Right lobe of liver (tissue), 6 donors: ENCODE measurements around the gene FBXL13. TPM values are rescaled to one million over a fixed set of nuclear protein-coding genes. Genes with fewer than 3 reads are reported as not detected.

ENCODE experiments used
- ATAC-seq, 4 donors: fragments of 200-7000 bp; cut with Tn5 transposase; one replicate each; pipeline ENCODE4 v1.9.1; 2020; ENCODE audit warnings: mild to moderate bottlenecking in 4 of 4, moderate library complexity in 4 of 4
- DNase-seq, 3 donors: peaks; one replicate each; pipeline ENCODE4 v3.0.0-alpha.2; 2020
- H3K27ac ChIP-seq, 3 donors: fragments of 200-600 bp; one replicate each; pipeline ENCODE4 v1.8.0; 2022
- H3K27me3 ChIP-seq, 2 donors: fragments of 200-600 bp; one replicate each; pipeline ENCODE4 v1.8.0; 2022
- H3K36me3 ChIP-seq, 4 donors: fragments of 200-600 bp; sonication (generic) in 1 of 4; one replicate each; pipeline versions ENCODE4 v1.5.1 to v1.8.0; 2017 to 2022; ENCODE audit warnings: control low read depth in 1 of 4
- H3K4me1 ChIP-seq, 4 donors: fragments of 200-600 bp; sonication (generic) in 1 of 4; one replicate each; pipeline versions ENCODE4 v1.5.1 to v1.8.0; 2017 to 2022; ENCODE audit warnings: control low read depth in 1 of 4
- H3K4me3 ChIP-seq, 3 donors: fragments of 200-600 bp; one replicate each; pipeline ENCODE4 v1.8.0; 2022
- H3K9me3 ChIP-seq, 4 donors: fragments of 200-600 bp; sonication (generic) in 1 of 4; one replicate each; pipeline versions ENCODE4 v1.5.1 to v1.8.0; 2017 to 2022; ENCODE audit warnings: control low read depth in 1 of 4
- CTCF ChIP-seq, 4 donors: fragments of 200-600 bp in 3 of 4; fragments of 450-650 bp in 1 of 4; IDR thresholded peaks; one replicate each; pipeline versions ENCODE4 v1.5.1 to v1.8.0; 2016 to 2022; ENCODE audit warnings: antibody characterized with exemption in 4 of 4, mild to moderate bottlenecking in 2 of 4
- POLR2A ChIP-seq: fragments of 450-650 bp; IDR thresholded peaks from one replicate; pipeline ENCODE4 v1.6.1; 2017; ENCODE audit warnings: antibody characterized with exemption, mild to moderate bottlenecking
- WGBS: methylation state at CpG from one replicate; pipeline ENCODE4 v1.1.6; 2018; ENCODE audit warnings: low coverage, low lambda C conversion rate; ENCODE audit not compliant: insufficient coverage; ENCODE audit errors: missing lambda C conversion rate; 5-methylcytosine and 5-hydroxymethylcytosine counted together
- intact Hi-C, 2 donors: fragments of 100-400 bp; cut with DNase I; formaldehyde crosslinking; loops; one replicate each; pipeline versions ENCODE4 v1.11.2 to v1.14.1; 2022
- total RNA-seq, 6 experiments: library from RNA; depleted of rRNA in 2 of 6; stranded (reverse); fragments of >200 nt in 2 of 6; fragmentation: NEBNext Ultra II Directional in 3 of 6; extraction: Animal tissue kit (Norgen Biotek cat#: 25700) in 3 of 6; gene quantifications; one replicate each; pipeline versions ENCODE4 v1.1.0 to v1.2.4, GENCODE V29; 2016 to 2023
- donor health status: DM: no; HTN: yes; CAD: no.
- donor health status: DM: no; HTN: no; CAD: no.
- donor health status: DM: no; HTN: no; CAD: no.
- donor health status: DM: no; HTN: yes; CAD: no.
- donor health status: DM: no; HTN: yes; CAD: no.

The FBXL13 gene
- total RNA-seq, 6 experiments from 2014 or later: 0.12 to 0.31 (median 0.20) TPM; not detected in 2

DNA sequence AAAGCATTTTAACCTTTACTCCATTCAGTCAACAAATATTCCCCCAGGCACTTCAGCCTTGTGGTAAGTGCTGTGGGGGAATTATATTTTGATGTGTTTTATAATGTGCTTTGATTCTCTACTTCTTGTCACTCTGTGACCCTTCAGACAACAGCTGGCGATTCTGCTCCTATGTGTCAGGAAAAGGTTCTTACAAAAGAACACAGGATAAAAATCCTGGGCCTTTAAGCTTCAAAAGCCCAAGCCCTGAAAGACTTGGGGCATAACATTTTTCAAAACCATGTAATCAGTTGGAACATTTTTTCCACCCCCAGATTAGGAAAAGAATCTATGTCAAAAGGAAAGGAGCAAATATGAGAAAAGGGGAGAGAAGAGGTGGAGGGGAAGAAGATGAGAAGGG lies 199.6 kb downstream of the FBXL13 start:
- Histone ChIP-seq H3K27me3 (no peaks in the 10 kb centered on the region), H3K27ac (no peak overlapping the region), H3K9me3 (no peaks in the 10 kb centered on the region), H3K36me3 (no peaks in the 10 kb centered on the region), H3K4me3 (no peak overlapping the region), H3K4me1 (no peaks in the 10 kb centered on the region)
- no peak for TF ChIP-seq POLR2A
- TF ChIP-seq CTCF (IDR thresholded peaks at IDR 0.05): no peak
- DNase-seq (no peak), ATAC-seq (no peak)
- intact Hi-C loops: no loop called here
- 93% methylated on average over 1 of the region's 1 CpG for WGBS

GRCh38 chr7:102874166-102874829 lies 200.3 kb downstream of the FBXL13 start:
- H3K4me1 ChIP-seq: no peaks in the 10 kb centered on the region
- H3K27me3 ChIP-seq: no peaks in the 10 kb centered on the region
- ATAC-seq: peak in 1 of 4 donors; percentile 42
- H3K36me3 ChIP-seq: no peaks in the 10 kb centered on the region
- H3K27ac ChIP-seq: no peak overlapping the region
- TF ChIP-seq POLR2A: no peak
- no peak for TF ChIP-seq CTCF (IDR thresholded peaks at IDR 0.05)
- H3K4me3 ChIP-seq: no peak overlapping the region
- no peak for DNase-seq
- no peaks in the 10 kb centered on the region for H3K9me3 ChIP-seq
- WGBS: 68% methylated on average over 5 of the region's 5 CpGs
- intact Hi-C loops: no loop called here

GRCh38 chr7:102873470-102874165 lies 201.0 kb downstream of the FBXL13 start:
- TF ChIP-seq CTCF (IDR thresholded peaks at IDR 0.05) (no peak), POLR2A (no peak)
- DNase-seq: no peak
- H3K4me3 ChIP-seq: no peak overlapping the region
- no peak for ATAC-seq
- WGBS: 80% methylated on average over 3 of the region's 4 CpGs
- no peaks in the 10 kb centered on the region for H3K4me1 ChIP-seq
- no peaks in the 10 kb centered on the region for H3K27me3 ChIP-seq
- H3K27ac ChIP-seq: no peak overlapping the region
- no peaks in the 10 kb centered on the region for H3K9me3 ChIP-seq
- intact Hi-C loops: no loop called here
- H3K36me3 ChIP-seq: no peaks in the 10 kb centered on the region

DNA sequence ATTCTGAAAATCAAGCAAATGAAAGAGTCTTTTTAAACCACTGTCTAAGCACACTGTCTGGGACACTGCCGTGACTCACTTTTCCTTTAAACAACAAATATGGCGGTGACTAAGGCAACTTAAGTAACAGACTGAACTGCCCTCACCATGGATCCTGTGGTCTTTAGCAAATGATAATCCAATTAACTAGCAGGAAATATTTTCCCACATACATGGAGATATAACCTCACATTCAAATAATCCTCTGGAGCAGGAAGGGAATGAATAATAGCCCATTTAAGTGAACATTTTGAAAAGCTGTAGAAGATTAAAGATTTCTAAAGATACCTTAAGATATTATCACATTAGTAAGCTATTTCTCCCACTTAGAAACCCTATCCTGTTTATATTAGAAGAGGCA lies 202.1 kb downstream of the FBXL13 start:
- Histone ChIP-seq H3K27ac (no peak overlapping the region), H3K4me3 (no peak overlapping the region), H3K4me1 (no peaks in the 10 kb centered on the region), H3K27me3 (no peaks in the 10 kb centered on the region), H3K36me3 (no peaks in the 10 kb centered on the region), H3K9me3 (no peaks in the 10 kb centered on the region)
- no peak for DNase-seq
- intact Hi-C loops: no loop called here
- WGBS: 95% methylated on average over 2 of the region's 2 CpGs
- ATAC-seq: no peak
- no peak for TF ChIP-seq POLR2A
- no peak for TF ChIP-seq CTCF (IDR thresholded peaks at IDR 0.05)
